ENCODE data around the gene LEKR1.
"Not testable (repeated sequence)": the region's sequence is repeated elsewhere in the genome, so short reads cannot be mapped to it uniquely, and the experiment has no call there.

LEKR1 gene

GRCh38 chr3:156837115-156837514 lies 11.0 kb downstream of the LEKR1 start:
- Mint-ChIP-seq H3K27me3 (no peaks in the 10 kb centered on the region), H3K9me3 (no peaks in the 10 kb centered on the region), H3K27ac (no peak overlapping the region), H3K4me1 (ENCODE audit: low read depth) (no peaks in the 10 kb centered on the region), H3K4me3 (no peak overlapping the region), H3K36me3 (ENCODE audit: low read depth) (no peaks in the 10 kb centered on the region)
- DNase-seq, result no peak

DNA sequence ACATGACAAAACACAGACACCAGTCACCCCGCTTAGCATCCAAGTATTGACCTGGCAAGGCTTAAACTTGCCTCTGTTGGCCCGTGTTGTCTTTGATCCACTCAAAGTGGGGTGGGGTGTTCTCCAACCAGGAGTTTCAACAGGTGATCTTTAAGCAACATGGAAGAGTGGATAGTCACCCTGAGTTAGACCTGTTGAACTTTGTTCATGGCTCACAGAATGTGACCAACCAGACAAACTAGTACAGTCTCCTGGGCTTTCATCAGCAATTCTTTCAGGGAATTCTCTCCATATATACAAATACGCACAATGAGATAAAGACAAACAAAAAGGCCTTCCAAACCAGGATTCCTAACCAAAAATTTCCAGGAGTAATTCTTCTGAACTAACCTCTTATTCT lies 11.9 kb downstream of the LEKR1 start:
- no peaks in the 10 kb centered on the region for H3K27me3 Mint-ChIP-seq
- no peaks in the 10 kb centered on the region for H3K9me3 Mint-ChIP-seq
- no peak overlapping the region for H3K4me3 Mint-ChIP-seq
- DNase-seq, result no peak
- no peak overlapping the region for H3K27ac Mint-ChIP-seq
- no peaks in the 10 kb centered on the region for H3K4me1 Mint-ChIP-seq (ENCODE audit: low read depth)
- no peaks in the 10 kb centered on the region for H3K36me3 Mint-ChIP-seq (ENCODE audit: low read depth)

- Mint-ChIP-seq H3K4me1 (ENCODE audit: low read depth) (no peaks in the 10 kb centered on the region), H3K27ac (no peak overlapping the region), H3K27me3 (no peaks in the 10 kb centered on the region), H3K9me3 (no peaks in the 10 kb centered on the region), H3K36me3 (ENCODE audit: low read depth) (no peaks in the 10 kb centered on the region), H3K4me3 (no peak overlapping the region)
- DNase-seq, result no peak
Measured at GRCh38 chr3:156840826-156841689, 14.9 kb downstream of the LEKR1 start.

DNA sequence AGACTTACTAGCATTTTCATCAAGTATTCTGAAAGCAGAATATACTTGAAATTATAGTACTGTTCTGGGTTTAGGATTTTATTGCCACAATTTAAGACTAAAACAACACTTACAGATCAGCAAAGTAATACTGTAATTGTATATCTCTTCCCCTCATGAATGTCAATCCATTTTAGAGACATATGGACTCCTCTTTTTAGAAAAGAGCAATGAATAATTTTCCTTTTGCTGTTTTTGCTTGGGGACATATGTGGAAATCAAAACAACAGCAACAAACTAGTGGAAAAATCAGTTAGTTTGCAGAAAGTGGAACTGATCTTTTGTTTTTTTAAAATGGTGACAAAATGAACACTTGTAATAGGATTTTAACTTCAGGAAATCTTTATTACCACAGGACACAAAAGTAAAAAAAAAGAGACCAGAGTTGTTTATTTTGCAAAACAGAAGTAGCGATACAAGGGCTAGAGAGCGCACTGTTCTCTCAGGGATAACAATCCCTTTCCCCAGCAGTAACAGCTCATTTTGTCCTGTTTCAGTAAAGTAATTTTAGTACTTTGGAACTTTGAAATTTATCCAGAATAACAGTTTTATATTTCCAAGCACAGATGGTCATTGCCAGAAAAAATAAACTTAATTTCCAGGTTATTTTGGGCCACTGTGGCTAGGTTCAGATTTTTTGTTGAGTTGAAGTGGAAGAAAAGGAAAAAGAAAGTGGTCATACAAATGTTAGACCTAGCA lies 17.1 kb downstream of the LEKR1 start:
- H3K4me1 Mint-ChIP-seq (ENCODE audit: low read depth), result no peaks in the 10 kb centered on the region
- no peaks in the 10 kb centered on the region for H3K36me3 Mint-ChIP-seq (ENCODE audit: low read depth)
- no peaks in the 10 kb centered on the region for H3K27me3 Mint-ChIP-seq
- no peak overlapping the region for H3K4me3 Mint-ChIP-seq
- H3K27ac Mint-ChIP-seq, result no peak overlapping the region
- no peaks in the 10 kb centered on the region for H3K9me3 Mint-ChIP-seq
- DNase-seq, result no peak

- Mint-ChIP-seq H3K36me3 (ENCODE audit: low read depth) (no peaks in the 10 kb centered on the region), H3K27me3 (no peaks in the 10 kb centered on the region), H3K4me3 (no peak overlapping the region), H3K4me1 (ENCODE audit: low read depth) (no peaks in the 10 kb centered on the region), H3K27ac (no peak overlapping the region), H3K9me3 (no peaks in the 10 kb centered on the region)
- DNase-seq, result no peak
Measured at GRCh38 chr3:156847752-156848448, 21.7 kb downstream of the LEKR1 start.

DNA sequence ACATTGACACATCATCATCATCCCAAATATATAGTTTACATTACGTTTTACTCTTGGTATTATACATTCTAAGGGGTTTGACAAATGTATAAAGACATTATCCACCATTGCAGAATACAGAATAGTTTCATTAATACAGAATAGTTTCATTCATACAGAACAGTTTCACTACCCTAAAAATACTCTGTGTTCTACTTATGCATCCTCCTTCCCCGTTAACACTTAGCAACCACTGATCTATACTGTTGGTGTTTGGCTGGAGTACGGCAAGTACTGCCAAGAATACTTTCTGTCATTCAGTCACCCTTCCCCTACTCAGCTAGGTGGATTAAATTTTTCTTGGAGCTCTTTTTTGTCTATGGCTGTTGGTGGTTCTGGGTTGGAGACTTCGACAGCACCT lies 33.4 kb downstream of the LEKR1 start:
- H3K4me3 Mint-ChIP-seq, result no peak overlapping the region
- H3K9me3 Mint-ChIP-seq, result no peaks in the 10 kb centered on the region
- no peak overlapping the region for H3K27ac Mint-ChIP-seq
- H3K27me3 Mint-ChIP-seq, result no peaks in the 10 kb centered on the region
- H3K4me1 Mint-ChIP-seq (ENCODE audit: low read depth), result no peaks in the 10 kb centered on the region
- no peaks in the 10 kb centered on the region for H3K36me3 Mint-ChIP-seq (ENCODE audit: low read depth)
- no peak for DNase-seq

GRCh38 chr3:156860873-156861272 lies 34.7 kb downstream of the LEKR1 start:
- H3K27ac Mint-ChIP-seq, result no peak overlapping the region
- no peaks in the 10 kb centered on the region for H3K4me1 Mint-ChIP-seq (ENCODE audit: low read depth)
- H3K36me3 Mint-ChIP-seq (ENCODE audit: low read depth), result no peaks in the 10 kb centered on the region
- no peak overlapping the region for H3K4me3 Mint-ChIP-seq
- H3K9me3 Mint-ChIP-seq, result no peaks in the 10 kb centered on the region
- DNase-seq, result no peak
- no peaks in the 10 kb centered on the region for H3K27me3 Mint-ChIP-seq

- H3K4me3 Mint-ChIP-seq, result no peak overlapping the region
- peaks cover under 1% of the 10 kb centered on the region for H3K4me1 Mint-ChIP-seq (ENCODE audit: low read depth)
- no peaks in the 10 kb centered on the region for H3K27me3 Mint-ChIP-seq
- no peaks in the 10 kb centered on the region for H3K36me3 Mint-ChIP-seq (ENCODE audit: low read depth)
- no peak overlapping the region for H3K27ac Mint-ChIP-seq
- no peaks in the 10 kb centered on the region for H3K9me3 Mint-ChIP-seq
- DNase-seq, result no peak
Measured at GRCh38 chr3:156862338-156862737, 36.2 kb downstream of the LEKR1 start.

DNA sequence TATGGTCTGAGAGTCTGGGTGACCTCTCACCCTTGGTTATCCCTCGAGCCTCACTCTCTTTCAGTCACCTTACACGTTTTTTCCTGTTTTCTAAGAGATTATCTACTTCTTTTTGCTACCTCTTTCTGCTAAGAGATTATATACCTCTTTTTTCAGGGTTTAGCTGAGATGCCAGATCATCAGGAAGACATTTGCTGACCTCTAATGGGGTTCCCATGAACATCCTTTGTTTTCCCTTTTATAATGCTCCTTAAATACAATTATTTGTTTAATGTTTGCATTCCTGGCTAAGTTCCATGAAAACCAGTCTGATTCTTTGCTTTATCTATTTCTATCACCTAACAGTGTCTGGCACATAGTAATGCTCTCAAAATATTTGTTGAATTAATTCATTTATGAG lies 39.6 kb downstream of the LEKR1 start:
- Mint-ChIP-seq H3K4me1 (ENCODE audit: low read depth) (peaks cover 3% of the 10 kb centered on the region), H3K4me3 (no peak overlapping the region), H3K36me3 (ENCODE audit: low read depth) (no peaks in the 10 kb centered on the region), H3K27ac (no peak overlapping the region), H3K9me3 (no peaks in the 10 kb centered on the region), H3K27me3 (no peaks in the 10 kb centered on the region)
- DNase-seq, result no peak

DNA sequence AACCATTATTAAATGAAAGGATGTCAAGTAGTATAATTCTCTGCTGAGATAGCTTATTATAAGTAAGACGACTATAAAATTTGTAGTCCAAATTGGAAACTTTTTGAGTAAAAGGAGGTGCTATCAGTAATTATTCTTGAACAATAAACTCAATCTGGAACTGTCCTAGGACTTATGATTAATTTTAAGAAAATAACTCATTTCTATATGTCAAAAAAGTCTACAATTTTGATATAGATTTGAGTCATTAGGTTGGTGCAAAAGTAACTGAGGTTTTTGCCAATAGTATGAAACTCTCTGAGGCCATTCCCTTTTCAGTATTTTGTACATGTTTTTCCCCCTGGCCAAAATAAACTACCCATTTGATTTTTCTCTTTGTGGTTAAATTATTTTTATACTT lies 41.0 kb downstream of the LEKR1 start:
- no peak for DNase-seq
- H3K36me3 Mint-ChIP-seq (ENCODE audit: low read depth), result peaks cover 2% of the 10 kb centered on the region
- H3K4me3 Mint-ChIP-seq, result no peak overlapping the region
- H3K4me1 Mint-ChIP-seq (ENCODE audit: low read depth), result peaks cover 3% of the 10 kb centered on the region
- H3K27ac Mint-ChIP-seq, result no peak overlapping the region
- peaks cover 7% of the 10 kb centered on the region for H3K9me3 Mint-ChIP-seq
- H3K27me3 Mint-ChIP-seq, result no peaks in the 10 kb centered on the region

DNA sequence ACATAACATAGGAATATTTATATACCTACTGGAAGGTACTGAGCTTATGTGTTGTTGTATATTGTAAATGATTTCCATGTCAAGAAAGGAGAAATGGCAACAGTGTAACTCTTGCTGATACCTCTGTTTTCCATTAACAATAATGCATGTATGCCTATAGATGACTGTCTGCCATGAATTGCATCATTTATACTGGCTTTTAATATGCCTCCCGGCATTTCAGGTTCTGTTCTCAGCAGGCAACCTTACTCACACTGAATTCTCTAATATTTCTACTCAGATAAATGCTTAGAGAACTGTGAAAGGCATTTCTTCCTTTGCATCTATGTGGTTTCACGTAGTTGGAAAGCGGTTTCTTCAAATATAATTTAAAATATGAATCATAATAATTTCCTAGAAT lies 41.8 kb downstream of the LEKR1 start:
- H3K4me1 Mint-ChIP-seq (ENCODE audit: low read depth), result peaks cover 3% of the 10 kb centered on the region
- no peaks in the 10 kb centered on the region for H3K27me3 Mint-ChIP-seq
- no peak overlapping the region for H3K27ac Mint-ChIP-seq
- H3K36me3 Mint-ChIP-seq (ENCODE audit: low read depth), result peaks cover 2% of the 10 kb centered on the region
- no peak for DNase-seq
- H3K9me3 Mint-ChIP-seq, result peaks cover 12% of the 10 kb centered on the region
- no peak overlapping the region for H3K4me3 Mint-ChIP-seq

DNA sequence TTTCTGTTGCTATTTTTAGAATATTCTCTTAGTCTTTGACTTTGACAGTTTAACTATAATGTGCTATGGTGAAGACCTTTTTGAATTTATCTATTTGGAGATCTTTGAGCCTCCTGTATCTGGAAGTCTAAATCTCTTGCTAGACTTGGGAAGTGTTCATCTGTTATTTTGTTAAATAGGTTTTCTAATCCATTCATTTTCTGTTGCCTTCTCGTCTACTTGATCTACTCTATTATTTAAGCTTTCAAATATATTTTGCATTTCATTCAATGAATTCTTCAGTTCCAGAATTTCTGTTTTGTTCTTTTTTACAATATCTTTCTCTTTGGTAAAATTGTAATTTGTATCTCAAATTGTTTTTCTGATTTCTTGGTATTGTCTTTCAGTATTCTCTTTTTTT lies 47.8 kb downstream of the LEKR1 start:
- Mint-ChIP-seq H3K9me3 (peaks cover 48% of the 10 kb centered on the region), H3K36me3 (ENCODE audit: low read depth) (peaks cover 16% of the 10 kb centered on the region), H3K4me3 (no peak overlapping the region), H3K27ac (no peak overlapping the region), H3K4me1 (ENCODE audit: low read depth) (no peaks in the 10 kb centered on the region), H3K27me3 (no peaks in the 10 kb centered on the region)
- DNase-seq, result no peak

- not testable (repeated sequence) for H3K4me3 Mint-ChIP-seq; H3K4me1 Mint-ChIP-seq (ENCODE audit: low read depth)
Measured at GRCh38 chr3:156879491-156879890, 53.3 kb downstream of the LEKR1 start.

GRCh38 chr3:156885761-156886160 lies 59.6 kb downstream of the LEKR1 start:
- H3K4me1 Mint-ChIP-seq (ENCODE audit: low read depth), result no peaks in the 10 kb centered on the region
- peaks cover 23% of the 10 kb centered on the region for H3K9me3 Mint-ChIP-seq
- DNase-seq, result no peak
- H3K4me3 Mint-ChIP-seq, result no peak overlapping the region
- no peak overlapping the region for H3K27ac Mint-ChIP-seq
- peaks cover 2% of the 10 kb centered on the region for H3K36me3 Mint-ChIP-seq (ENCODE audit: low read depth)
- no peaks in the 10 kb centered on the region for H3K27me3 Mint-ChIP-seq

More at GRCh38 chr3:156879491-156879890, 53.3 kb downstream of the LEKR1 start:
- DNase-seq, H3K27me3 Mint-ChIP-seq, H3K27ac Mint-ChIP-seq: not testable (repeated sequence)
- Mint-ChIP-seq H3K9me3 (peaks cover 47% of the 10 kb centered on the region), H3K36me3 (ENCODE audit: low read depth) (peaks cover 18% of the 10 kb centered on the region)

- Mint-ChIP-seq H3K27ac (no peak overlapping the region), H3K27me3 (no peaks in the 10 kb centered on the region), H3K9me3 (peaks cover 23% of the 10 kb centered on the region), H3K4me1 (ENCODE audit: low read depth) (no peaks in the 10 kb centered on the region), H3K4me3 (no peak overlapping the region), H3K36me3 (ENCODE audit: low read depth) (peaks cover 2% of the 10 kb centered on the region)
- no peak for DNase-seq
Measured at GRCh38 chr3:156888176-156888575, 62.0 kb downstream of the LEKR1 start.

Measured in activated T-cell treated with anti-CD3 and anti-CD28 coated beads, Interleukin-2, amount 50 U/mL, for 24 hours (primary cell).